ENCODE measurements around the gene ADAMTSL3.

- no peak for TF ChIP-seq CTCF (IDR thresholded peaks at IDR 0.05; ENCODE audit: control extremely low read depth in 1 of 3, insufficient read depth in 1 of 3, low read depth in 1 of 3, low read length in 3 of 3)
- no peak for TF ChIP-seq ATF3 (IDR thresholded peaks at IDR 0.05; ENCODE audit: insufficient read depth, low read depth, low read length)
- TF ChIP-seq GABPA (IDR thresholded peaks at IDR 0.05; ENCODE audit: borderline replicate concordance, insufficient read depth, low read length) = no peak
- TF ChIP-seq EZH2 (IDR thresholded peaks at IDR 0.05; ENCODE audit: low read depth, low read length, severe bottlenecking) = no peak
- no peak for TF ChIP-seq MAX (IDR thresholded peaks at IDR 0.05)
Measured at GRCh38 chr15:83793069-83793468, 139.1 kb downstream of the ADAMTSL3 start.
